ENCODE data around the gene MRPL39. TPM values are rescaled to one million over a fixed set of nuclear protein-coding genes. Genes with fewer than 3 reads are reported as not detected.
A peak's percentile ranks its signal among the peaks of the same experiment; 100 is the strongest.

Gene MRPL39
- total RNA-seq, 2 experiments from 2014 or later: 71.7 to 73.6 TPM

GRCh38 chr21:25578056-25578961 is 29.0 kb downstream of the MRPL39 start:
- peak; percentile 72 for DNase-seq
- peaks cover 64% of the 10 kb centered on the region for H3K36me3 Mint-ChIP-seq
- H3K4me1 Mint-ChIP-seq (ENCODE audit: low read depth): peaks cover 57% of the 10 kb centered on the region
- peak overlapping the region; percentile 85 for H3K27ac Mint-ChIP-seq
- no peaks in the 10 kb centered on the region for H3K9me3 Mint-ChIP-seq
- peak overlapping the region; percentile 9 for H3K4me3 Mint-ChIP-seq
- ChIA-PET POLR2A (interaction anchor here (0.7 to 9.9 kb wide), 14 partner anchors 10 to 182 kb away, joined by 3 to 250 read pairs (median 6); no protein-coding TSS in a partner anchor), CTCF (interaction anchor here (0.9 to 2.0 kb wide), 5 partner anchors 14 to 157 kb away, joined by 3 to 7 read pairs (median 3); partner anchors contain the start of gene MRPL39)
- no peaks in the 10 kb centered on the region for H3K27me3 Mint-ChIP-seq
- intact Hi-C loops (cut with micrococcal nuclease): loop anchor here (1.0 kb wide), 1 partner anchor 157 kb away; no protein-coding TSS in a partner anchor

- DNase-seq: no peak
- Mint-ChIP-seq H3K4me1 (ENCODE audit: low read depth) (peaks cover 60% of the 10 kb centered on the region), H3K27ac (peak overlapping the region; percentile 85), H3K27me3 (no peaks in the 10 kb centered on the region), H3K36me3 (peaks cover 70% of the 10 kb centered on the region), H3K4me3 (peak overlapping the region; percentile 27), H3K9me3 (no peaks in the 10 kb centered on the region)
- ChIA-PET POLR2A (interaction anchor here (0.9 to 9.9 kb wide), 11 partner anchors 10 to 181 kb away, joined by 3 to 250 read pairs (median 8); no protein-coding TSS in a partner anchor), CTCF (interaction anchor here (0.7 to 2.0 kb wide), 4 partner anchors 14 to 161 kb away, joined by 3 to 7 read pairs (median 6); partner anchors contain the start of gene MRPL39)
- intact Hi-C loops (cut with micrococcal nuclease): loop anchor here (1.0 kb wide), 1 partner anchor 156 kb away; no protein-coding TSS in a partner anchor
Measured at GRCh38 chr21:25577424-25578055, 29.7 kb downstream of the MRPL39 start.

- Mint-ChIP-seq H3K36me3 (peaks cover 87% of the 10 kb centered on the region), H3K27me3 (no peaks in the 10 kb centered on the region), H3K4me3 (peak overlapping the region; percentile 68), H3K9me3 (no peaks in the 10 kb centered on the region), H3K27ac (peak overlapping the region; percentile 89), H3K4me1 (ENCODE audit: low read depth) (peaks cover 80% of the 10 kb centered on the region)
- POLR2A ChIA-PET: interaction anchor here (0.6 to 10.6 kb wide), 19 partner anchors 11 to 178 kb away, joined by 3 to 250 read pairs (median 12); no protein-coding TSS in a partner anchor
- CTCF ChIA-PET: interaction anchor here (0.7 to 1.8 kb wide), 6 partner anchors 9 to 166 kb away, joined by 3 to 7 read pairs (median 5); no protein-coding TSS in a partner anchor
- intact Hi-C loops (cut with micrococcal nuclease): loop anchor here (1.0 kb wide), 11 partner anchors 10 to 385 kb away; partner anchors contain the start of gene MRPL39
- DNase-seq: peak; percentile 80
Measured at GRCh38 chr21:25573409-25574206, 33.7 kb downstream of the MRPL39 start.

- POLR2A ChIA-PET: interaction anchor here (0.6 to 10.6 kb wide), 20 partner anchors 10 to 177 kb away, joined by 3 to 250 read pairs (median 12); no protein-coding TSS in a partner anchor
- DNase-seq: no peak
- Mint-ChIP-seq H3K4me1 (ENCODE audit: low read depth) (peaks cover 78% of the 10 kb centered on the region), H3K27ac (peak overlapping the region; percentile 89), H3K4me3 (peak overlapping the region; percentile 68), H3K36me3 (peaks cover 86% of the 10 kb centered on the region), H3K27me3 (no peaks in the 10 kb centered on the region), H3K9me3 (no peaks in the 10 kb centered on the region)
- CTCF ChIA-PET: interaction anchor here (0.7 to 1.8 kb wide), 5 partner anchors 9 to 167 kb away, joined by 3 to 7 read pairs (median 5); no protein-coding TSS in a partner anchor
- intact Hi-C loops (cut with micrococcal nuclease): loop anchor here (1.0 kb wide), 11 partner anchors 10 to 385 kb away; partner anchors contain the start of gene MRPL39
Measured at GRCh38 chr21:25572861-25573310, 34.4 kb downstream of the MRPL39 start.

GRCh38 chr21:25571726-25572121 is 35.6 kb downstream of the MRPL39 start:
- Mint-ChIP-seq H3K27ac (peak overlapping the region; percentile 89), H3K9me3 (no peaks in the 10 kb centered on the region), H3K4me3 (peak overlapping the region; percentile 71), H3K36me3 (peaks cover 87% of the 10 kb centered on the region), H3K27me3 (no peaks in the 10 kb centered on the region), H3K4me1 (ENCODE audit: low read depth) (peaks cover 75% of the 10 kb centered on the region)
- no peak for DNase-seq
- intact Hi-C loops (cut with micrococcal nuclease): no loop called here
- CTCF ChIA-PET: interaction anchor here (1.8 kb wide), 1 partner anchor 84 kb away, joined by 5 read pairs; no protein-coding TSS in a partner anchor
- POLR2A ChIA-PET: interaction anchor here (1.1 to 10.6 kb wide), 7 partner anchors 9 to 149 kb away, joined by 4 to 250 read pairs (median 41); no protein-coding TSS in a partner anchor

GRCh38 chr21:25569711-25570110 is 37.6 kb downstream of the MRPL39 start:
- H3K9me3 Mint-ChIP-seq: no peaks in the 10 kb centered on the region
- intact Hi-C loops (cut with micrococcal nuclease): loop anchor here (1.0 kb wide), 1 partner anchor 82 kb away; no protein-coding TSS in a partner anchor
- H3K36me3 Mint-ChIP-seq: peaks cover 87% of the 10 kb centered on the region
- peaks cover 68% of the 10 kb centered on the region for H3K4me1 Mint-ChIP-seq (ENCODE audit: low read depth)
- H3K27ac Mint-ChIP-seq: peak overlapping the region; percentile 95
- no peak for DNase-seq
- CTCF ChIA-PET: interaction anchor here (1.1 kb wide), 1 partner anchor 20 kb away, joined by 5 read pairs; no protein-coding TSS in a partner anchor
- POLR2A ChIA-PET: interaction anchor here (1.4 to 10.6 kb wide), 8 partner anchors 7 to 149 kb away, joined by 4 to 250 read pairs (median 31); no protein-coding TSS in a partner anchor
- H3K4me3 Mint-ChIP-seq: peak overlapping the region; percentile 80
- H3K27me3 Mint-ChIP-seq: no peaks in the 10 kb centered on the region

- peak overlapping the region; percentile 95 for H3K27ac Mint-ChIP-seq
- intact Hi-C loops (cut with micrococcal nuclease): loop anchor here (1.0 kb wide), 1 partner anchor 82 kb away; no protein-coding TSS in a partner anchor
- POLR2A ChIA-PET: interaction anchor here (1.8 to 10.6 kb wide), 8 partner anchors 8 to 148 kb away, joined by 10 to 127 read pairs (median 28); no protein-coding TSS in a partner anchor
- peaks cover 90% of the 10 kb centered on the region for H3K36me3 Mint-ChIP-seq
- peaks cover 72% of the 10 kb centered on the region for H3K4me1 Mint-ChIP-seq (ENCODE audit: low read depth)
- no peaks in the 10 kb centered on the region for H3K9me3 Mint-ChIP-seq
- DNase-seq: no peak
- no peaks in the 10 kb centered on the region for H3K27me3 Mint-ChIP-seq
- H3K4me3 Mint-ChIP-seq: peak overlapping the region; percentile 80
- CTCF ChIA-PET: interaction anchor here (1.6 kb wide), 1 partner anchor 82 kb away, joined by 5 read pairs; no protein-coding TSS in a partner anchor
Measured at GRCh38 chr21:25569084-25569483, 38.2 kb downstream of the MRPL39 start.

GRCh38 chr21:25568246-25568645 is 39.0 kb downstream of the MRPL39 start:
- Mint-ChIP-seq H3K27me3 (no peaks in the 10 kb centered on the region), H3K27ac (peak overlapping the region; percentile 94), H3K9me3 (no peaks in the 10 kb centered on the region), H3K36me3 (peaks cover 90% of the 10 kb centered on the region), H3K4me3 (peak overlapping the region; percentile 80), H3K4me1 (ENCODE audit: low read depth) (peaks cover 66% of the 10 kb centered on the region)
- no peak for DNase-seq
- ChIA-PET POLR2A (interaction anchor here (0.6 to 10.6 kb wide), 12 partner anchors 8 to 147 kb away, joined by 3 to 127 read pairs (median 13); no protein-coding TSS in a partner anchor), CTCF (interaction anchor here (0.9 to 1.6 kb wide), 3 partner anchors 81 to 146 kb away, joined by 3 to 10 read pairs (median 5); no protein-coding TSS in a partner anchor)
- intact Hi-C loops (cut with micrococcal nuclease): no loop called here

GRCh38 chr21:25567472-25567871 is 39.8 kb downstream of the MRPL39 start:
- Mint-ChIP-seq H3K27ac (peak overlapping the region; percentile 94), H3K27me3 (no peaks in the 10 kb centered on the region), H3K36me3 (peaks cover 91% of the 10 kb centered on the region), H3K9me3 (no peaks in the 10 kb centered on the region), H3K4me1 (ENCODE audit: low read depth) (peaks cover 58% of the 10 kb centered on the region), H3K4me3 (peak overlapping the region; percentile 80)
- DNase-seq: no peak
- ChIA-PET CTCF (interaction anchor here (0.9 to 1.6 kb wide), 3 partner anchors 80 to 145 kb away, joined by 3 to 10 read pairs (median 5); no protein-coding TSS in a partner anchor), POLR2A (interaction anchor here (0.9 to 10.6 kb wide), 10 partner anchors 9 to 146 kb away, joined by 3 to 127 read pairs (median 21); no protein-coding TSS in a partner anchor)
- intact Hi-C loops (cut with micrococcal nuclease): loop anchor here (1.0 kb wide), 1 partner anchor 146 kb away; no protein-coding TSS in a partner anchor

GRCh38 chr21:25566645-25567044 is 40.6 kb downstream of the MRPL39 start:
- Mint-ChIP-seq H3K9me3 (no peaks in the 10 kb centered on the region), H3K36me3 (peaks cover 88% of the 10 kb centered on the region), H3K27ac (peak overlapping the region; percentile 94), H3K4me1 (ENCODE audit: low read depth) (peaks cover 52% of the 10 kb centered on the region), H3K4me3 (peak overlapping the region; percentile 80), H3K27me3 (no peaks in the 10 kb centered on the region)
- intact Hi-C loops (cut with micrococcal nuclease): loop anchor here (1.0 kb wide), 1 partner anchor 145 kb away; no protein-coding TSS in a partner anchor
- no peak for DNase-seq
- ChIA-PET POLR2A (interaction anchor here (1.0 to 10.6 kb wide), 9 partner anchors 10 to 170 kb away, joined by 4 to 127 read pairs (median 26); no protein-coding TSS in a partner anchor), CTCF (interaction anchor here (0.8 kb wide), 1 partner anchor 76 kb away, joined by 3 read pairs; no protein-coding TSS in a partner anchor)

All from activated CD4-positive, alpha-beta memory T cell treated with anti-CD3 and anti-CD28 coated beads for 36 hours (primary cell).